ENCODE measurements around the gene SSR3.

SSR3 gene

DNA sequence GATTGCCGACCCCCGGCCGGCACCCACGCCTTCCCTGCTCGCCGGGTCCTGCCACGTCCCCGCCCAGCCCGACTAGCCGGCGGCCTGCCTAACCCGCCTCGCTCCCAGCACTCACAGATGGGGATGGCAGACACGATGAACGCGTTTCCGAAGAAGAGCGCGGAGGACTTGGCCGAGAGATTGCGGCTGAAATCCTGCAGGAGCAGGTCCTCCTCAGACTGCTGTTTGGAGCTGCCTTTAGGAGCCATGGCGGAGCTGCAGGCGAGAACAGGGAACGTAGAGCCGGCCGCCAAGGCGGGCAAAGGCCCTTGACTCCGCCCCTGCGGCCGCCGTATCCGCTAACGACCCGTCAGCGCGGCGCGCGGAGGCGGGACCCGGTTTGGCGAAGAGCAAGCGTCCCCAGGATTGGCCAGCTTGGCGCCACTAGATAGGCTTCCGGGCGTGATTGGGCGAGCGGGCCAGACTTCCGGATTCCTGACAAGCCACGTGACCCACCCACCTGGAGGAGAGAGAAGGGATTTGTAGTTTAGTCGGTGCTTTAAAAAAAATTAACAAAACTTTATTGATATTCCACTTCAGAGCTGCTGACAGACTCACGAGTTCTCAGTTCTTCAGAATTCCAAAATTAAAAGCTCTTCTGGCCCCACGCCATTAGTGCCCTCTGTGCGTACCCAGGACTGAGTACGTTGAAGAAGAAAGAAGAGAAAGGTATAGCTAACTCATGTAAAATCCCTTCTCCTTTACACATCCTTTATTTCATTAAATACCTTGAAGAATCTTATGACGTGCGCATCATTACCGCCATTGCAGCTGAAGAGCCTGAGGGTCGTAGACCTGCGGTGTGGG, at the start of gene SSR3:
Gene SSR3, minus strand, starts transcription at position 276 of the 846 bp plus-strand sequence. Its CDS starts 28 bp downstream, at position 248.
- no peaks in the 10 kb centered on the region for H3K9me3 ChIP-seq (ENCODE audit: low read length)
- H3K4me3 ChIP-seq (ENCODE audit: low read depth, low read length, poor library complexity, severe bottlenecking), result peak within 1 kb of the TSS; percentile 74
- H3K79me2 ChIP-seq (ENCODE audit: insufficient read depth, low read length), result peaks cover 32% of the 10 kb centered on the region
- H3F3A ChIP-seq (ENCODE audit: insufficient read depth, low read length), result no peaks in the 10 kb centered on the region
- H3K36me3 ChIP-seq (ENCODE audit: insufficient read depth, low read length), result peaks cover 32% of the 10 kb centered on the region
- no peak for TF ChIP-seq EZH2 (IDR thresholded peaks at IDR 0.05; ENCODE audit: borderline replicate concordance, low read length)
- TF ChIP-seq, protein P1, sequence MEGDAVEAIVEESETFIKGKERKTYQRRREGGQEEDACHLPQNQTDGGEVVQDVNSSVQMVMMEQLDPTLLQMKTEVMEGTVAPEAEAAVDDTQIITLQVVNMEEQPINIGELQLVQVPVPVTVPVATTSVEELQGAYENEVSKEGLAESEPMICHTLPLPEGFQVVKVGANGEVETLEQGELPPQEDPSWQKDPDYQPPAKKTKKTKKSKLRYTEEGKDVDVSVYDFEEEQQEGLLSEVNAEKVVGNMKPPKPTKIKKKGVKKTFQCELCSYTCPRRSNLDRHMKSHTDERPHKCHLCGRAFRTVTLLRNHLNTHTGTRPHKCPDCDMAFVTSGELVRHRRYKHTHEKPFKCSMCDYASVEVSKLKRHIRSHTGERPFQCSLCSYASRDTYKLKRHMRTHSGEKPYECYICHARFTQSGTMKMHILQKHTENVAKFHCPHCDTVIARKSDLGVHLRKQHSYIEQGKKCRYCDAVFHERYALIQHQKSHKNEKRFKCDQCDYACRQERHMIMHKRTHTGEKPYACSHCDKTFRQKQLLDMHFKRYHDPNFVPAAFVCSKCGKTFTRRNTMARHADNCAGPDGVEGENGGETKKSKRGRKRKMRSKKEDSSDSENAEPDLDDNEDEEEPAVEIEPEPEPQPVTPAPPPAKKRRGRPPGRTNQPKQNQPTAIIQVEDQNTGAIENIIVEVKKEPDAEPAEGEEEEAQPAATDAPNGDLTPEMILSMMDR (IDR thresholded peaks at IDR 0.05; ENCODE audit: low read length), result no peak
- H4K20me1 ChIP-seq (ENCODE audit: insufficient read depth, low read length), result no peaks in the 10 kb centered on the region
- no peaks in the 10 kb centered on the region for H3K9me2 ChIP-seq (ENCODE audit: low read depth, low read length)
- peak within 1 kb of the TSS; percentile 87 for H3K4me2 ChIP-seq (ENCODE audit: low read length)
- peak within 1 kb of the TSS; percentile 70 for H3K9ac ChIP-seq (ENCODE audit: low read length)
- no peak within 1 kb of the TSS for H3K27ac ChIP-seq (ENCODE audit: low read depth, low read length, poor library complexity, severe bottlenecking)
- H2AFZ ChIP-seq (ENCODE audit: low read length), result peak within 1 kb of the TSS; percentile 97
- no peaks in the 10 kb centered on the region for H3K27me3 ChIP-seq (ENCODE audit: insufficient read depth, low read length)
- H3K4me1 ChIP-seq (ENCODE audit: insufficient read depth, low read length, severe bottlenecking), result peaks cover 21% of the 10 kb centered on the region

DNA sequence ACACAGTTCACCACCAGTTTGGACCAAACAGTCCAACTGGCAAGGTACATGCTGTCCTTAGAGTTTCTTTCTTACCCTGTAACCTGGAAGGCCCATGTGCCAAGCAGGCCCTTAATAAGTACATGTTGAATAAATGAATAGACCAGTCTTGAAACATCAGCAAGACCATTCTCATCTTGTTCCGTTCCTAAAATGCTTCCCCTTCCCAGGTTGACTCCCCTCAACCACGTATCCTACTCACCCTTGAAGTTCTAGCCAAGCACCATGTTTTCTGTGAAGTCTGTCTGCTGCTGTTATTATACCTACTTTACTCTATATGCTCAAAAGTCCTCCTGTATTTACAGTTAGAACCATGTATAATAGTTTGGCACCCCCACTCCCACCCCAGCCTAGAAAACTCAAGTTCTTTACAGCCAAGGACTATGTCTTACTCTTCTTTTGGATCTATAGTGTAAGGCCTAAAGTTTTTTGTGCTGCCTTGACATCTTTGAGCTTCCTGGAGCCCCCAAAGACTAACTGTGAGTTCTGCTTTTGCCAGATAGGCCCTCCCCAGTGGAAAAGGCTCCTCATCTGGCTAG, 49.2 kb upstream of the SSR3 start:
- no peaks in the 10 kb centered on the region for H3K36me3 ChIP-seq (ENCODE audit: insufficient read depth, low read length)
- H4K20me1 ChIP-seq (ENCODE audit: insufficient read depth, low read length), result no peaks in the 10 kb centered on the region
- no peaks in the 10 kb centered on the region for H3K9me2 ChIP-seq (ENCODE audit: low read depth, low read length)
- H3K79me2 ChIP-seq (ENCODE audit: insufficient read depth, low read length), result no peaks in the 10 kb centered on the region
- no peaks in the 10 kb centered on the region for H3F3A ChIP-seq (ENCODE audit: insufficient read depth, low read length)
- H2AFZ ChIP-seq (ENCODE audit: low read length), result no peak overlapping the region
- H3K9ac ChIP-seq (ENCODE audit: low read length), result no peak overlapping the region
- H3K27ac ChIP-seq (ENCODE audit: low read depth, low read length, poor library complexity, severe bottlenecking), result no peak overlapping the region
- H3K4me2 ChIP-seq (ENCODE audit: low read length), result no peak overlapping the region
- no peak overlapping the region for H3K4me3 ChIP-seq (ENCODE audit: low read depth, low read length, poor library complexity, severe bottlenecking)
- no peaks in the 10 kb centered on the region for H3K4me1 ChIP-seq (ENCODE audit: insufficient read depth, low read length, severe bottlenecking)
- TF ChIP-seq, protein P1 (IDR thresholded peaks at IDR 0.05; ENCODE audit: low read length), result no peak
- no peak for TF ChIP-seq EZH2 (IDR thresholded peaks at IDR 0.05; ENCODE audit: borderline replicate concordance, low read length)
- no peaks in the 10 kb centered on the region for H3K9me3 ChIP-seq (ENCODE audit: low read length)
- no peaks in the 10 kb centered on the region; the same call in 1 of the 2 replicates for H3K27me3 ChIP-seq (ENCODE audit: insufficient read depth, low read length)

DNA sequence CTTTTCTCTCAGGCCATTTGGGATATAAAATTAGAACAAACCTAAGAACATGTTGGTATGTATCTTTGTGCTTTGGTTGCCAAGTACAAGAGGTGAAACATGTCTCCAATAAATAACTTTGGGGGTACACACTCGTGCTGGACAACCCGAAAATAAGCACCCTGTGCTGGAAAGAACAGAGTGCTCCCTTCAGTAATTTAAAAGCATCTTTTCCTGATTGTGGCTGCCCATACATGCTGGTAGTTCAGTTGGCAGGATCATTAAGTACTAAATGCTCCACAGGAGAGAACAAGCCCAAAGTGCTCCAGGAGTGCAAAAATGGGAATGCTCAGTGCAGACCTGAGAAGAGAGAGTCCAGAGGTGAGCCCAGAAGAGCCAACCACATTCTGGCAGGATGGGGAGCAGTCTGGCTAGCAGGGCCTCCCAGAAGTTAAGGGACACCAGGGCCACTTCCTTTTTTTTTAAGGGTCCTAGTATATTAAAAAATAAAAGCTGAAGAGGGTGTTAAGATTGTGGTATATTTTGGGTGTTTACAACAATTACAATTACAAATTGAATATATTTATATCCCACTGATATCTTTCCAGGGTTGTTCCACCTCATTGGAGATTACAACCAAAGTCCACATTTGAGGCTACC, 48.6 kb upstream of the SSR3 start:
- no peaks in the 10 kb centered on the region for H3K4me1 ChIP-seq (ENCODE audit: insufficient read depth, low read length, severe bottlenecking)

More for the DNA sequence above, 48.6 kb upstream of the SSR3 start:
- Histone ChIP-seq H3K9me3 (ENCODE audit: low read length) (no peaks in the 10 kb centered on the region), H3F3A (ENCODE audit: insufficient read depth, low read length) (no peaks in the 10 kb centered on the region), H4K20me1 (ENCODE audit: insufficient read depth, low read length) (no peaks in the 10 kb centered on the region), H3K27me3 (ENCODE audit: insufficient read depth, low read length) (no peaks in the 10 kb centered on the region; the same call in 1 of the 2 replicates), H3K4me3 (ENCODE audit: low read depth, low read length, poor library complexity, severe bottlenecking) (no peak overlapping the region), H3K27ac (ENCODE audit: low read depth, low read length, poor library complexity, severe bottlenecking) (no peak overlapping the region), H3K36me3 (ENCODE audit: insufficient read depth, low read length) (no peaks in the 10 kb centered on the region), H3K4me2 (ENCODE audit: low read length) (no peak overlapping the region), H3K79me2 (ENCODE audit: insufficient read depth, low read length) (no peaks in the 10 kb centered on the region), H2AFZ (ENCODE audit: low read length) (no peak overlapping the region), H3K9me2 (ENCODE audit: low read depth, low read length) (no peaks in the 10 kb centered on the region), H3K9ac (ENCODE audit: low read length) (no peak overlapping the region)
- no peak for TF ChIP-seq EZH2 (IDR thresholded peaks at IDR 0.05; ENCODE audit: borderline replicate concordance, low read length)
- TF ChIP-seq, protein P1 (IDR thresholded peaks at IDR 0.05; ENCODE audit: low read length), result no peak
